Endothelial cell of umbilical vein (primary cell): ENCODE measurements around the gene MC1R.

Source experiments
- EZH2 ChIP-seq: IDR thresholded peaks from 2 replicates; pipeline ENCODE4 v1.6.1; 2012; ENCODE audit warnings: borderline replicate concordance, low read depth, mild to moderate bottlenecking, moderate library complexity, low read length, inconsistent platforms; ENCODE audit not compliant: severe bottlenecking
- TF ChIP-seq, protein P1 (sequence below), 2 donors: IDR thresholded peaks; 1 replicate in 1 of 2; 2 replicates in 1 of 2; pipeline ENCODE4 v1.5.1; 2011; ENCODE audit warnings: low read length in 2 of 2, mild to moderate bottlenecking in 2 of 2, moderate library complexity in 2 of 2, control low read depth in 1 of 2, inconsistent platforms in 1 of 2, low read depth in 1 of 2; ENCODE audit not compliant: insufficient read depth in 1 of 2; ENCODE audit errors: extremely low read depth in 1 of 2

DNA sequence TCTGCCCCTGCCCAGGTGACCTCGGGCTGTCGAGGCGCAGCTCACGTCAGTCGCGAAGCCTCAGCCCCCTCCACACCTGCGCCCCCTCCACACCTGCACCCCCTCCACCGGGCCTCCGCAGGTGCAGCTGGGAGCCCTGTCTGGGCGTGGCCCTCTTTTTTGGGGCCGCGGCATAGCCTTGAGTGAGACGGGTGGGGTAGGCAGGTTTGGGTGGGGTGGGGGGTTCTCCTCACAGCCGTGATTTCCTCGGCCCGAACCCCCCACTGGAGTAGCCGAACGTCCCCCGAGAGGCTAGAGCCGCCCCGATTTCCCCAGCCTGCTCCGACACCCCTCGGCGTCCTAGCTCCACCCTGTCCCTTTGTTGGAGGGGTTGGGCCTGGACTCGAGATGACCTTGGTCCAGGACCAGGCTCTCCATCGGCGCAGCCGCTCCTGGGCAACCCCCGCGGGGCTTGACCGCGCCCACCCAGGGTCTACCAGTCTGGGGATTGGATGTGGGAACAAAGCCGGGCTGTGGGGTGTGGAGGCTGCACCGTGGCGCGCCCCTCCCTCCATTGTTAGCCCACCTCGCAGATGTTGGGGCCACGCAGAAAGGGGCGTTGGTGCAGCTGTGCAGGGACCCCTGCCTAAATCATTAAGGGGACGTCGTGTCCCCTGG, 5.1 kb downstream of the MC1R start:
- no peak for TF ChIP-seq EZH2
- TF ChIP-seq, protein P1, sequence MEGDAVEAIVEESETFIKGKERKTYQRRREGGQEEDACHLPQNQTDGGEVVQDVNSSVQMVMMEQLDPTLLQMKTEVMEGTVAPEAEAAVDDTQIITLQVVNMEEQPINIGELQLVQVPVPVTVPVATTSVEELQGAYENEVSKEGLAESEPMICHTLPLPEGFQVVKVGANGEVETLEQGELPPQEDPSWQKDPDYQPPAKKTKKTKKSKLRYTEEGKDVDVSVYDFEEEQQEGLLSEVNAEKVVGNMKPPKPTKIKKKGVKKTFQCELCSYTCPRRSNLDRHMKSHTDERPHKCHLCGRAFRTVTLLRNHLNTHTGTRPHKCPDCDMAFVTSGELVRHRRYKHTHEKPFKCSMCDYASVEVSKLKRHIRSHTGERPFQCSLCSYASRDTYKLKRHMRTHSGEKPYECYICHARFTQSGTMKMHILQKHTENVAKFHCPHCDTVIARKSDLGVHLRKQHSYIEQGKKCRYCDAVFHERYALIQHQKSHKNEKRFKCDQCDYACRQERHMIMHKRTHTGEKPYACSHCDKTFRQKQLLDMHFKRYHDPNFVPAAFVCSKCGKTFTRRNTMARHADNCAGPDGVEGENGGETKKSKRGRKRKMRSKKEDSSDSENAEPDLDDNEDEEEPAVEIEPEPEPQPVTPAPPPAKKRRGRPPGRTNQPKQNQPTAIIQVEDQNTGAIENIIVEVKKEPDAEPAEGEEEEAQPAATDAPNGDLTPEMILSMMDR (IDR thresholded peaks at IDR 0.05; ENCODE audit: extremely low read depth in 1 of 2, insufficient read depth in 1 of 2, low read depth in 1 of 2, low read length in 2 of 2) = no peak
